ENCODE data around the gene SPAG16. TPM values are rescaled to one million over a fixed set of nuclear protein-coding genes. Genes with fewer than 3 reads are reported as not detected.

SPAG16 gene
- total RNA-seq, 1 experiment from 2014 or later = 0.30 TPM

- no peaks in the 10 kb centered on the region for H3K36me3 ChIP-seq (ENCODE audit: control insufficient read depth in 1 of 2, insufficient read depth in 2 of 2, low read length in 2 of 2)
Observed at GRCh38 chr2:214005337-214005736, 721.1 kb downstream of the SPAG16 start.

More at GRCh38 chr2:214005337-214005736, 721.1 kb downstream of the SPAG16 start:
- H3K9me3 ChIP-seq (ENCODE audit: control insufficient read depth in 1 of 2, insufficient read depth in 1 of 2, low read depth in 1 of 2, low read length in 2 of 2) = no peaks in the 10 kb centered on the region
- no peaks in the 10 kb centered on the region for H3K79me2 ChIP-seq (ENCODE audit: insufficient read depth, low read length)
- ATAC-seq (no peak), DNase-seq (ENCODE audit: low read depth, low spot score) (no peak)
- POLR2A ChIA-PET = no interaction called here
- no peak overlapping the region for H3K4me3 ChIP-seq (replicated peaks in 1 of 2; ENCODE audit: low read depth in 1 of 2, low read length in 2 of 2)
- BruUV-seq (replicated peaks) = no TSS peak
- no peak overlapping the region for H3K9ac ChIP-seq (ENCODE audit: low read length)
- no peaks in the 10 kb centered on the region for H3K9me2 ChIP-seq (ENCODE audit: insufficient read depth)
- H2AFZ ChIP-seq (ENCODE audit: low read depth, low read length, poor library complexity, severe bottlenecking) = no peak overlapping the region
- H3K4me2 ChIP-seq (ENCODE audit: low read length) = no peak overlapping the region
- RAD21 ChIA-PET (ENCODE audit: low non-redundant PET in 1 of 2, low total read pairs in 2 of 2, uncharacterized antibody in 2 of 2, unreplicated experiment in 2 of 2) = no interaction called here
- intact Hi-C loops (cut with micrococcal nuclease) = no loop called here
- no peak for TF ChIP-seq ZFX (IDR thresholded peaks at IDR 0.05)
- TF ChIP-seq JUND (IDR thresholded peaks at IDR 0.05) = no peak
- TF ChIP-seq FOSL1 (IDR thresholded peaks at IDR 0.05; ENCODE audit: low read depth) = no peak
- no peak for TF ChIP-seq SRF (IDR thresholded peaks at IDR 0.05; ENCODE audit: low read depth)
- TF ChIP-seq POLR2AphosphoS5 (IDR thresholded peaks at IDR 0.05; ENCODE audit: low read depth, low read length) = no peak
- TF ChIP-seq EZH2 (IDR thresholded peaks at IDR 0.05) = no peak
- TF ChIP-seq CTCF (IDR thresholded peaks at IDR 0.05 in 2 of 3, conservative IDR thresholded peaks at IDR 0.05 in 1 of 3; ENCODE audit: borderline replicate concordance in 1 of 3, insufficient read depth in 1 of 3, low read depth in 2 of 3, low read length in 2 of 3) = no peak
- TF ChIP-seq YY1 (IDR thresholded peaks at IDR 0.05; ENCODE audit: extremely low read depth, insufficient replicate concordance, low read depth, low read length) = no peak
- TF ChIP-seq SP1 (IDR thresholded peaks at IDR 0.05; ENCODE audit: low read depth) = no peak
- TF ChIP-seq MAX (IDR thresholded peaks at IDR 0.05) = no peak
- no peak for TF ChIP-seq EGR1 (IDR thresholded peaks at IDR 0.05; ENCODE audit: low read depth)
- no peak for TF ChIP-seq RAD21 (IDR thresholded peaks at IDR 0.05; ENCODE audit: low read depth)
- TF ChIP-seq CEBPB (IDR thresholded peaks at IDR 0.05; ENCODE audit: low read depth) = no peak
- no peak for TF ChIP-seq ELF1 (IDR thresholded peaks at IDR 0.05; ENCODE audit: borderline replicate concordance, low read depth)
- TF ChIP-seq ZBTB33 (IDR thresholded peaks at IDR 0.05; ENCODE audit: extremely low read depth, insufficient replicate concordance, low read length) = no peak
- TF ChIP-seq REST (IDR thresholded peaks at IDR 0.05; ENCODE audit: low read depth) = no peak
- no peak for TF ChIP-seq ZNF274 (IDR thresholded peaks at IDR 0.05; ENCODE audit: low read depth, low read length)
- TF ChIP-seq POLR2A (IDR thresholded peaks at IDR 0.05; ENCODE audit: borderline replicate concordance, extremely low read depth, insufficient read depth, insufficient read length) = no peak
- H3K4me1 ChIP-seq (ENCODE audit: control insufficient read depth in 1 of 2, insufficient read depth in 2 of 2, low read length in 2 of 2) = no peaks in the 10 kb centered on the region
- CTCF ChIA-PET = no interaction called here
- H4K20me1 ChIP-seq (ENCODE audit: insufficient read depth) = no peaks in the 10 kb centered on the region
- H3K27ac ChIP-seq (ENCODE audit: low read depth, low read length) = no peak overlapping the region
- no peaks in the 10 kb centered on the region for H3K27me3 ChIP-seq (ENCODE audit: insufficient read depth, low read length)
